ENCODE measurements around the gene LASP1.

Gene LASP1

DNA sequence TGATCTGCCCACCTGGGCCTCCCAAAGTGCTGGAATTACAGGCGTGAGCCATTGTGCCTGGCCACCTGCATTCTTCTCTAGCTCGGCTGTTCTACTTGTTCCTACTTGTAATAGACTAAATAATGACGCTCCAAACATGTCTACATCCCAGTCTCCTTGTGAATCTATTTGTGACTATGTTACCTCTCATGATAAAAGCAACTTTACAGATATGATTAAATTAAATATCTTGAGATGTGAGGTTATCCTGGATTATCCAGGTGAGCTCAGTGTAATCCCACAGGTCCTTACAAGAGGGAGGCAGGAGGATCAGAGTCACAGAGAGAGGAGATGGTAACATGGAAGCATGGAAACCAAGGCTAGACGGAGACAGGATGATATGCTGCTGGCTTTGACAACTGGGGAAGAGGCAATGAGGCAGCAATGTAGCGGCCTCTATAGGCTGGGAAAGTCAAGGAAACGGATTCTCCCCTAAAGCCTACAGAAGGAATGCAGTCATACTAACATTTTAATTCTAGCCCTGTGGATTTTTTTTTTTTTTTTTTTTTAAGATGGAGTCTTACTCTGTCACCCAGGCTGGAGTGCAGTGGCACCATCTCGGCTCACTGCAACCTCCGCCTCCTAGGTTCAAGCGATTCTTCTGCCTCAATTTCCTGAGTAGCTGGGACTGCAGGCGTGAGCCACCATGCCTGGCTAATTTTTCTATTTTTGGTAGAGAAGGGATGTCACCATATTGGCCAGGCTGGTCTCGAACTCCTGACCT is 5.0 kb upstream of the LASP1 start:
- no peak for TF ChIP-seq GATA2 (IDR thresholded peaks at IDR 0.05; ENCODE audit: low read depth, low read length)
- no peak for TF ChIP-seq GATA3 (IDR thresholded peaks at IDR 0.05; ENCODE audit: low read depth, low read length)

GRCh38 chr17:38867179-38867967 is 2.5 kb upstream of the LASP1 start:
- TF ChIP-seq GATA3 (IDR thresholded peaks at IDR 0.05; ENCODE audit: low read depth, low read length) (no peak), GATA2 (IDR thresholded peaks at IDR 0.05; ENCODE audit: low read depth, low read length) (no peak)

GRCh38 chr17:38867968-38868816 is 1.7 kb upstream of the LASP1 start:
- TF ChIP-seq GATA2 (IDR thresholded peaks at IDR 0.05; ENCODE audit: low read depth, low read length) (no peak), GATA3 (IDR thresholded peaks at IDR 0.05; ENCODE audit: low read depth, low read length) (no peak)

DNA sequence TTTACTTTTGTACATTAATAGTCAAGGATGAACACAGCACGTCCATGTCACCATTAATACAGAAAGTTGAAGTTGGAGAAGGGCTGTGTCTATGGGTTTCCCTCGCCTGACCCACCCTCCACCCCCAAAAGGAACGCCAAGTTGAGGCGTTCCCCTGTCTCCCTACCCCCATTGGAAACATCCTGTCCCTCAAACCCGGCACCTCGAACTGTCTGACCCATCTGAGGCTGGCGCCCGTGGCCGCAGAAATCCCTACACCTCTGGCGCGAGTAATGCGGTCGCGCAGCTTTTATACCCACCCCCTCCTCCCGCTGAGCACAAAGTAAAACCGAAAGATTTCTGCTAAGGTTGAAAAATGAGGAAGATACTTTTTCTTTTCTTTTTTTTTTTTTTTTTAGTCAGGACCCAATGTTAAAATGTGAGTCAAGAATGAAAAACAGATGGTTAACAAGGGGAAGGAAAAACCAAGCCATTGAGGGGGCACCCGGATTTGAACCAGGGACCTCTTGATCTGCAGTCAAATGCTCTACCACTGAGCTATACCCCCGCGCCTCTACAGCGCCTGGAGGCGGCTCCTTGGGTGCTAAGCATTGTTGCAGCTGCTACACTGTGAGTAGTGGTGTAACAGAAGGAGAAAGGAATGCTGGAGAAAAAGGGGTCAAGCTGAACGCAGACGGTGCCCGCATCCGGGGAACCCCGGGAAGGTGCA is 887 bp upstream of the LASP1 start:
- TF ChIP-seq GATA2 (IDR thresholded peaks at IDR 0.05; ENCODE audit: low read depth, low read length) (no peak), GATA3 (IDR thresholded peaks at IDR 0.05; ENCODE audit: low read depth, low read length) (no peak)

GRCh38 chr17:38870259-38871165 is 654 bp downstream of the LASP1 start:
- TF ChIP-seq GATA2 (IDR thresholded peaks at IDR 0.05; ENCODE audit: low read depth, low read length) = no peak
- no peak for TF ChIP-seq GATA3 (IDR thresholded peaks at IDR 0.05; ENCODE audit: low read depth, low read length)

GRCh38 chr17:38871247-38872015 is 1.6 kb downstream of the LASP1 start:
- TF ChIP-seq GATA2 (IDR thresholded peaks at IDR 0.05; ENCODE audit: low read depth, low read length) (no peak), GATA3 (IDR thresholded peaks at IDR 0.05; ENCODE audit: low read depth, low read length) (no peak)

DNA sequence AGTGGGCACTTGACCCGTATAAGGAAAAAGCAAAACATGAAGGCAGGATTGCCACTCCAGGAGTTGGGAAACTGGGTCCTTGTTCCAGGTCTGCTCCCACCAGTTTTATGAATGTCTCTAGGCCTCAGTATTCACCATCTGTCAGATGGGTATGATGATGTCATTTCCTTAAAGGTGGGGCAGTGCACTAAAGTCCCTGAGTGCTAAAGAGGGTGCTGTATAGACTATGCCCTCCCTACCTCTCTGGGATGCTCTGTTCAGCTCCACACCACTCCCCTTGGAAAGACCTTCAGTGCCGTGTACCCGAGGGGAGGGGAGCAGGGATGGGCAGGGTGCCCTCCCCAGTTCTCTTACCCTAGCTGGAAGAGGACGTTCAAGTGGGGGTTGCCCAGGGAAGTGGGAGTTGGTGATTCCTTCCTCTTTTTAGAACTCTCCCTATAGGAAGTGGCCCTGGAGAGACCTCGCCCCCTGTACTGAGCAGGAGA is 2.2 kb downstream of the LASP1 start:
- TF ChIP-seq GATA3 (IDR thresholded peaks at IDR 0.05; ENCODE audit: low read depth, low read length) (no peak), GATA2 (IDR thresholded peaks at IDR 0.05; ENCODE audit: low read depth, low read length) (no peak)

GRCh38 chr17:38872671-38873385 is 3.0 kb downstream of the LASP1 start:
- TF ChIP-seq GATA2 (IDR thresholded peaks at IDR 0.05; ENCODE audit: low read depth, low read length) (no peak), GATA3 (IDR thresholded peaks at IDR 0.05; ENCODE audit: low read depth, low read length) (no peak)

DNA sequence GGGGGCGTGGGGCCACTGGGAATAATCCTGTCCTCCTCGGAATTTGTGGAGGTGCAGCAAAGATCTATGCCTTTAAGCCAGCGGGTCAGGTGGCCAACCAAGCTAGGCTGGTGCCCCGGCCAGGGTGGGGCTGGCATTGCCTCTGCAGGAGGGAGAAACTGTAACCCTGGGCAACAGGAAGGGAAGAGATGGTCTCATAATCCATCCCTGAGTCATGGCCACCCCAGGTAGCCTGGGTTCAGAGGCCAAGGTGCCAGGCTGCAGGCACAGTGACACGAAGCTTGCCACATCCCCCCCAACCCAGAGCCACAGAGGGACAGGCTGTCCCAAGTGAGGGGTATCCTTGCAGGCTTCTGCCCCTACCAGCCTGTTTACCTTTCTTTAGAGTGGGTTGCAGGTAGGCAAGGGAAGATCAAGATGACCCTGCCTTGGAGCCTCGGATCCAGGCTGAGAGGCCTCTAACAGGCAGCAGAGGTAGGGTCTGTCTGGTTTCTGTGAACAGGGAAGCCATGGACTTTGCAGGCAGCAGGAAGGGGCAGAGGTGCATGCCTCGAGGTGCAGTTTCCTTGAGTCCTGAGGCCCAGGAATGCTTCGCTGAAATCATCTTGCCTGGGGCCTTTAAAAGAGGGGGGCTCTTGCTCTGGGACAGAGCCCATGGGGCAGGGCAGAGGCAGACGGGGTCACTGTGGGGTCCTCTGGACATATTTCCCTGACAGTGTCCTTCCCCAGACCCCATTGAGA is 4.0 kb downstream of the LASP1 start:
- TF ChIP-seq GATA2 (IDR thresholded peaks at IDR 0.05; ENCODE audit: low read depth, low read length) (no peak), GATA3 (IDR thresholded peaks at IDR 0.05; ENCODE audit: low read depth, low read length) (no peak)

DNA sequence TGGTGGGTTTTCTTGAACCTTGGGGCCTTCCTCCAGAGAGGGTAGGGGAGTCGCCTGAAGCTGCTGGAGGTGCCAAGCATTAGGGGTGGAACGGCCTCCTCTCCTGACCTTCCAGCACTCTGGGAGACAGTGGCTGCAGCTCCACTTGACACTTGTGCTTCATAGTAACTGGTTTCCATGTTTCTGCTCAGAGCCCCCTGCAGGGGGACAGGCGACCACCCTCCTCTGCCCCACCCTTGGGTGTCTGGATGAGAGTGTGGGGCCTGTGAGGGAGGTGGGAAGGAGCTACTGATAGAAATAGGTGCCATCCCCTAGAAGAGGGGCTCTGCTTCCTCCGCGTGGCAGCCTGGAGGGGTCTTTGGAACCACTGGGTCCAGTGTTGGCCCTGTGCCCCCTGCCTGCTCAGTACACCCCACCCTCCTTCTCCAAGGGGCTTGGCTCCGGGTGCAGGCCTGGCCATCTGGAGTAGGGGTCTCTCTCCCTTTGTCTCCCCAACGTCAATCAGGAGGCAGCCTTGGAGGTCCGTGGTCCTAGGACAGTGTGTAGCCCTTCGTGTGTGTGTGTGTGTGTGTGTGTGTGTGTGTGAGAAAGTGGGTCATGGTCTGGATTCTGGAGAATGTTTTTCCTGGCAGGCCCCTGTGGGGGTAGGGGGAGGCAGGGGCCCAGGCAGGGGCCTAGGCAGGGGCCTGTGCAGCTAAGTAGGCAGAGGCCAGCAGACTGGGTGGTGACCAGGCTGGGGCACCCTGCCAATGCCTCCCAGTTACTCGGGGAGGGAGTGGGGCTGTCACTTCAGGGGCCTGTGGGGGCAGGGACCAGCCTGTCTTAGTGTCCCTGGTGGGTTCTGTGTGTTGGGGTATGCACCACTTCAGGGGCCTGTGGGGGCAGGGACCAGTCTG is 4.9 kb downstream of the LASP1 start:
- TF ChIP-seq GATA2 (IDR thresholded peaks at IDR 0.05; ENCODE audit: low read depth, low read length) = no peak
- TF ChIP-seq GATA3 (IDR thresholded peaks at IDR 0.05; ENCODE audit: low read depth, low read length) = no peak
